Epidermal melanocyte (primary cell): ENCODE data around the gene IFNK.
"Not testable (repeated sequence)": the region's sequence is repeated elsewhere in the genome, so short reads cannot be mapped to it uniquely, and the experiment has no call there.

Source experiments
- DNase-seq: peaks from one replicate; pipeline ENCODE4 v3.0.0; 2011; ENCODE audit warnings: low spot score; ENCODE audit not compliant: insufficient read length

IFNK gene, protein sequence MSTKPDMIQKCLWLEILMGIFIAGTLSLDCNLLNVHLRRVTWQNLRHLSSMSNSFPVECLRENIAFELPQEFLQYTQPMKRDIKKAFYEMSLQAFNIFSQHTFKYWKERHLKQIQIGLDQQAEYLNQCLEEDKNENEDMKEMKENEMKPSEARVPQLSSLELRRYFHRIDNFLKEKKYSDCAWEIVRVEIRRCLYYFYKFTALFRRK

DNA sequence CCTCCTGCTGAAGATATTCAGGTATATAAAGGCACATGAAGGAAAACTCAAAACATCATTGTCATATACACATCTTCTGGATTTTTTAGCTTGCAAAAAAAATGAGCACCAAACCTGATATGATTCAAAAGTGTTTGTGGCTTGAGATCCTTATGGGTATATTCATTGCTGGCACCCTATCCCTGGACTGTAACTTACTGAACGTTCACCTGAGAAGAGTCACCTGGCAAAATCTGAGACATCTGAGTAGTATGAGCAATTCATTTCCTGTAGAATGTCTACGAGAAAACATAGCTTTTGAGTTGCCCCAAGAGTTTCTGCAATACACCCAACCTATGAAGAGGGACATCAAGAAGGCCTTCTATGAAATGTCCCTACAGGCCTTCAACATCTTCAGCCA lies at the start of gene IFNK:
TSS of gene IFNK (plus strand) at position 55 of the 400 bp plus-strand sequence. CDS start at position 102, 47 bp downstream.
- no peak for DNase-seq

DNA sequence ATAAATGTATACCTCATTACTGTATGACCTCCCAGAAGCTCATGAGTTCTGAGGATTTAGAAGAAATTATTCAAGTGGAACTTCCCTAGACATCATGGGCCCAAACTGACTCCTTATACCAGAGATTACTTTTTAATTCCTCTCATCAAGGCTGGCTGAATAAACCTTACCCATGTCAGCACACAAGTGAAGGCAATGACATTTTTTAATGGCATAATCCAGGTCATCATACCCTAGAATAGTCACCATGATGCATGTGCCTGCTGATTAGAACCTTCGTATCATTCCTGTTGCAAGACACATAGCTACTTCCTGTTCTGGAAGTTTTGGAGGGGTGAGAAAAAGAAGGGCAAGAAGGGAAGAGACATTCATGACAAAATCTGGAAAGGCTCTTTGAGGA lies 49.8 kb upstream of the IFNK start:
- no peak for DNase-seq

DNA sequence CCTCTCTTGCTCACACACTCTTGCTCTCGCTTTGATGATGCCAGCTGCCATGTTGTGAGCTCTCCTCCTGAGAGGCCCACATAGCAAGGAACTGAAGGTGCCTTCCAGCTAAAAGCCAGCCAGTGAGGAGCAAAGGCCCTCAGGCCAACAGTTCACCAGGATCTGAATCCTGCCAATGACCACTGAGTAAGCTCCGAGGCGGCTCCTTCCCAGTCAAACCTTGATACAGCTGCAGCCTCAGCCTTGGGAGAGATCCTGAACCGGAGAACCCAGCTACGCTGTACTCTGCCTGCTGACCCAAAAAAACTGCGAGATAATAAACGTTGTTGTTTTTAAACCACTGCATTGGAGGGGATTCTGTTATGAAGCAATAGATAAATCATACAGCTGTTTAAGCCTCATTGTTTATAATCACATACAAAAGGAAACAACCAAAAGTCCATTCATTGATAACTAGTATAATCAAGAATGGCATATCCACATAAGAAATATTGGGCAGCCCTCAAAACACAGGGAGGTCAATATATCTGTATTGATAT lies 49.0 kb upstream of the IFNK start:
- no peak for DNase-seq

DNA sequence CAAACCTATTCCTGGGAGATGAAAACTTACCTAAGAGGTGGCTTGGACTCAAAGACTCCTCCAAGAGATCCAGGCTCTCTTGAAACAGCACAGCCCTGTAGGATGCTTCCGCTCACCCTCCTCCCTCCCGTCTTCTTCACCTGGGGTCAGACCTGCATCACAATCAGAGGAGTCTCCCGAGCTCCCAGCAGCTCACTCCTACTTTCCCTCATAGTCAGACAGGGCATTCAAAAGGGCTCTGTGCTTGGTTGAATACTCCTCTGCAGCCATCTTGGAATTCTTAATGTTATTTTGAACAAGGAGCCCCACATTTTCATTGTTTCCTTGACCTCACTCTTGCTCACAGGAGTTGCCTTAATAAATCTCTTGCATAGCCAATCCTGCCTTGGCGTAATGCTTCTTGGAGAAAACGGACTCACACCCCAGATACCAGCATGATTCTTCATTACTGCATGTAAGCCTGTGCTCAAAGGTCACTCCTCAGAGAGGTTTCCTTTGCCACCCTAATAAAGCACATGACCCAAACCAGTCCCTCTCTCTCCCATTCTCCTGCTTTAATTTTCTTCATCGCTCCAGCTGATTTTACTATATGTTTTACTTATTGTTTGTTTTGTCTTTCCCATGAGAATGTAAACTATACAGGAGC lies 47.1 kb upstream of the IFNK start:
- DNase-seq: no peak

DNA sequence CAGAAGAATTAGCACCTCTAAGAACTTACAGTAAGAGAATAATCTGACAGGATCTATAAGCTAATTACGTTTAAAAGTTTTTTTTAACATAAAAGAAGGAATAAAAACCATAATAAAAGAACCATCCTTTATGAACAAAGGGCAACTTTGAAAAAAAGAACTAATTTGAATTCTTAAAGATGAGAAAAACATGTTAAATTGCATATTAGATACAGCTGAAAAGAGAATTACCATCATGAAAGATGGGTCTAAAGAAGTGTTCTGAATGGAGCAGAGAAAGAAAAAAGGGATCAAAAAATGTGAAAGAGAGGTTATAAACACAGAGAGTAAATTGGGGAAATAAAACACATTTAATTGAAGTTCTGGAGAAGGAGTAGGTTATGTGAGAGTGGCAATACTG lies 45.8 kb upstream of the IFNK start:
- DNase-seq: no peak

DNA sequence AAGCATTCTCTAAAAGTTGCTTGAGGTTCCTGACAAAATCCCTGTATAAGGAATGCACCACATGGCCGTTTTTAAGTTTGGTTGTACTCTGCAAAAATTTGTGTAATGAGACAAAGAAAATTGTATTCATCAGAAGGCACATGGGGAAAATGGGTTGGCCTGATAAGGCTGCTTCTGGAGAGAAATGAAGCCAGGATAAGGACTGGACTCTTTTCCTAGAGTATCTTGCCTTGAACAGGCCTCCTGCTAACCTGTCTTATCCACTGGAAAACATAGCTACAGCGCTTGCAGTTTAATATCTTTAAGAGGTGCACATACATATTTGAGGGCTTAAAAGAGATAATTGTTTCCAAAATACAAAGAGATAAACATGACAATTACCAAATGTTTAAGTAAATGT lies 41.4 kb upstream of the IFNK start:
- no peak for DNase-seq

DNA sequence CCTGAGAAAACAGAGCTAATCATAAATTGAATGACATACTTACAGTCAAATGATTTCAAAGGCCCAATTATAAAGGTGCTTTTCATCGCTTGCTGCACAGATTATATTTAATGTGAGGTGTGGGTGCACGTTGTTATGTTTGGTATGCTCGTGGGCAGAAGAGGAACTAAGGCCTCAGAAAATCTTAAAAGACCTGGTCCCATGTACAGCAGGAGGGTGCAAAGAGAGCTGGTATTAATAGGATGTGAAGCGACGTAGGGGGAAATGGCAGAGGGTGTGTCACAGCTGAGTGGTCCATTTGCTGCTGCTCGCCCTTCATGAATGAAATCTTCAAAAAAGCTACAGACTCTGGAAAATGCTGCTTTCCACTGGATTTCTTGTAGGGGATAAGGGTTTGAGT lies 40.5 kb upstream of the IFNK start:
- no peak for DNase-seq

DNA sequence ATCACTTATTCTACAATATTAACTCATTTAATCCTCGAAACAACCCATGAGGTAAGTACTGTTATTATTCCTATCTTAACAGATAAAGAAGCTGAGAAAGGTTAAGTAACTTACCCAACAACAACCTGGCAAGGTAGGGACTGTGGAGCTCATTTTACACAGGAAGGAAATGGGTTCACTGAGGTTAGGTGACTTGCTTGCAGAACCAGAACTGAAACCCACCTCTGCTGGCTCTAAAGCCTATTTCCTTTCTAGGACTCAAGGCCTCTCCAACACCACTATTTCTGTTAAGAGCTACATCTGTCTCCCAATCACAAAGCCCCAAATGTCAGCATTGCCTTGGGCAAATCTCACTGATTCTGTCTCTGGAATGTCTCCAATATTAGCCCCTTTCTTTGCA lies 38.9 kb upstream of the IFNK start:
- DNase-seq: no peak

DNA sequence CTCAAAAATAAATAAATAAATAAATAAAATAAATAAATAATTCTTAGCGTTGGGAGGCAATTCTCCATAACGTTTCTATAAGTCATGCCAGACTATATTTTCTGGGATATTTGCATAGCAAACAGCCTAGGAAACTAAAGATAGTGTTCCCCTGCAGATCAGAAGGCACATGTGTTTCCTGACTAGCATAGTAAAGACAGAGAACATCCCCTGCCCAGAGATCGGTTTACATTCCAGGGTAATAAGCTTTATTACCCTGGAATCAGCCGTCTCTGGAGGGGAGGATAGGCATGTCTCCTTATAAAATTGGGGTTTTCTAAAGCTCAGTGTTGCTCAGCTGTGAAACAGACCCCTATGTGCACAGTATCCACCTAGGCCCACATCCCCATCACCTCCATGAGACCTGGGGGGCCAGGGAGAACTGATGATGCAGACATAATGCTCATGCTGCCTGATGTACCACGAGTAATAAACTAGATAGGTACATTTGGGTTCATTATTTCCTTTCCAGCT lies 36.9 kb upstream of the IFNK start:
- DNase-seq: no peak

DNA sequence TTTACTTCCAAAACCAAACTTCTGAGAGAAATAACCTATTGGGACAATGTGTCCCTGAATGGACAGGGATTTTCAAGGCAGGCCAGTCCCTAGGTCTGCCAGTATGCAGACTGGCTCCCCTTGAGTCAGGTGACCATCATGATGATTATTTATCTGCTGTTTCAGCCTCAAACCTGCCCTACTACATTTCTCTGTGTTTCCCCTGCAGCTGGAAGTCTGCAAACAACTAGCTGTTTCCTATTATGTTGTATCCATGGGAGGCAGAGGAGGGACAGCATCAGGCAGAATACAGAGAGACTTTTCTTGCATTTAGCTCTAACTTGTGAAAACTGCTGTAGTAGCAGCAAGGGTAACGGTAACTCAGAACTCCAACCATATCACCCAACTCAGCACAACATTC lies 36.2 kb upstream of the IFNK start:
- no peak for DNase-seq

DNA sequence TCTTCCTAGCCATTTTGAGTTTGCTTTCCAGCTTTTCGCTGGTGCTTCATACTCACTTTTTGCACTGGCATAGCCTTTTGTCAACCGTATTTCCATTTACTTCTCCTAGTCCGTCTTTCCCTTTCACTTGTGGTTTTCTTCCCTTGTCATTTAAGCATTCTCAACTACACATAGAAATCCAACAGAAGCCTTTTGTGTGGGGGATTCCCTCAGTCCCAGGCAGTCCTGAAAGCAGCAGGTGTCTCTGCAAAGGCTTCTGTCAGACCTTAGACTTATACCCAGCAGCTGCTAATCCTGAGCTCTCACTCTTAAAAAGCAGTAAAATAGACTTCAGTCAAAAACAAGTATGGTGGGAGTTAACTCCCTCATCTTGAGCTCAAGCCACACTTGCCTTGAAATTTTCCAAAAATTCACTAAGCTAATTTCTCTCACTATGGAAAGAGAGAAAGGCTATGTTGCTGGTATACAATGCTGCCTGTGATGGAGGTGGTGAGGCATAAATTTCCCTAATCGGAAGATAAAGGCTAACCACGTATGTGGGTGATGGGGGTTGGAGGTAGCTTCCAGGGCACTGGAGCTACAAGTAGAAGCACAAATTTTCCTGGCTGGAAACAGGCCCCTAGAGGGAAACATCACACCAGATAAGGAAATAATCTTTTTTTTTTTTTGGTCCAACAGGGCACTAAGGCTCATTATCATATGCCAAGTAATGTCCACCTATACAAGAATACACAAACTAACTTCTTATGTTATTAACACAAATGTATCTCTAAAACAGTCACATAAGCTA lies 34.8 kb upstream of the IFNK start:
- DNase-seq: no peak

DNA sequence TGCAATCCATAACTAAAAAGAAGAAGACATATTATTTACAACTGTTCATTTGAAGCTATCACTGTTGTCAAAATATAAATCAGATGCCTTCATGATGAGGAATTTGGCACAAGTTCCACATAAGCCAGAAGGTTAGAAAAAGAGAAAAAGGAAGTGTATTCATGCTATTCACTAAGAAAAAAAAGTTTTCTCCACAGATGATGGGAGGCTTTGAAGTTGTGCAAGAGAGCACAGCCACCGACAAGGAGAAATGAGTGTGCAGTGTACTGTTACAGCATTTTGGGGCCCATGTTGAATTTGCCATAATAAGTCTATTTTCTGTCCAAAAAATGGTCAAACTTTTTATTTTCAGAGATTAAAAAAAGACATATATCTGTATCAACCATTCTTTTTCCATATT lies 32.9 kb upstream of the IFNK start:
- DNase-seq: no peak

DNA sequence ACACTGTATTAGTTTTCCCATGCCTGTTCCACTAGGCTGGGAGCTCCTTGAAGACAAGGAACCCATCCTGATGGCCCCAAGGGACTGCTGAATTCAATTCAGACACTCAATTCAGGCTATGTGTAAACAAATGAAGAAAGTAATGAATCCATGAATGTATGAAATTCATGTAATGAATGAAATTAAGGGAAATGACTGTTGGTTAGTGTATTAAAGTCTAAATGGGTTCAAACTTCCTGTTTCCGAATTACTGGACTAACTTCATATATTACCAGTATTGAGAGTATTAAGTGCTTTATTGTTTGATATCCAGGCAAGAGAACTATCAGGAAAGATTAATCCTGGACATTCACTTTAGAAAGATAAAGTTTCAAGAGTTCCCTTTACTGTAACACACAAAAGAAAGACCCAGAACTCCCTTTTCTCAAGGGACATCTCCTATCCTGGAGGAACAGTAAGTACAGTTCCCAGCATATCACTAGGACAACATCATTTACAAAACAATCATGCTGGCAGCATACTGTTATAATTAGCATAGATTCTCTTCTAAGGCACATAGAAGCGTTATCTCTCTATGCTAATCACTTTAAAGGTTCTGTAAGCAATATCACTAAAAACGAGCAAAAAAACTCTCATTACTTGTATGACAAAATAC lies 28.5 kb upstream of the IFNK start:
- no peak for DNase-seq

DNA sequence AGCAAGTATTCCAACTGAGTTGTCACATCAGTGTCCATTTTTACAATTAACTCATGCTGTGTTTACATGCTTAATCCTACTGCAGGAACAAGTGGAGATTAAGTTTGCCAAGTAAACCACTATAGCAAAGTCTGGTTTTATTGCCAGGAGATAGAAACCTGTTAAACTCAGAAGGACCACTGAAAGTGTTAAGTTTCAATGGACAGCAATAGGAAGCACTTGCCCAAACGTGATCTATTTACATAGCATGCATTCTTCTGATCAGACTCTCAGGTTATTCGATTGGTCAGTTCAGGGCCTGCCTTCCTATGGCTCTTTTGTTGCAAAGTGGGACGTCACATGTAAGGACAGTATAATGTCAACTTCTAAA lies 28.0 kb upstream of the IFNK start:
- no peak for DNase-seq

DNA sequence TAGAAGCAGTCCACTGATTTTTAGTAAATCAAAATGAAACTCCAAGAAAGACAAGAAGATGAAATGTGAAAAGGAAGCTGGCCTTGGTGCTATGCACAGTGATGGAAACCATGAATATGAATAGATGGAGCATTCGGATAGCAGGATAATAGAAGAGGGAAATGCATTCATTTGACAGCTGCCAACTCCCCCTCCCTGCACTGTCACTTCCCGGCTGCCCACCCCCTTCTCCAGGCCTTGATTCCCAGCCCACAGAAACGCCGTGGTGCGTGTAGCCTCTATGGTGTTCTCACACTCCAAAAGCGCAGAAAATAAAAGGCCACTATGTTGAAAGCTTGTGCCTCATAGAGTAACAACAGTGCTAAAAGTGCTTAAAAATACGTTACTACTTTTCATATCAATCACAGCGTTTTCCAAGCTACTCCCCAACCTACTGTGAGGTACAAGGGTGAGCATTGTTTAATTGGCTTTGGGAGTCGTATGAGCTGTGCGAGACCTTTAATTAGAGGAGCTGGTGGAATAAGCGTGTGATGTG lies 26.1 kb upstream of the IFNK start:
- no peak for DNase-seq

DNA sequence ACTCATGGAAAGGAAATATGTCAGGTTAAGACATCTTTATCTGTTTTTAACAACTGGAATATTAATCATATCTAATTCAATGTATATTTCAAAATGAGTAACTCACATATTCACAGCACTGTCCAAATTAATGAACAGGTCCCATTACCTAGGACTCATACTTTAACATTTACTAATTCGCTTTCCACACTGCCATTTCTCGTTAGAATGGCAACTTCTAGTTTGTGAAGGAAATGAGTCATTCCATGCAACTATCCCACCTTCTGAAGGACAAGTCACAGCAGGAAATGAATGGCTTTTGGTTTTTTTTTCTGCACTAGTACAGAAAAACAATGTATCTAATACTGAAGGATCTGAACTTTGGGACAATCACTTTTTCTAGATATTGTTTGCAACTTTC lies 24.6 kb upstream of the IFNK start:
- DNase-seq: no peak

DNA sequence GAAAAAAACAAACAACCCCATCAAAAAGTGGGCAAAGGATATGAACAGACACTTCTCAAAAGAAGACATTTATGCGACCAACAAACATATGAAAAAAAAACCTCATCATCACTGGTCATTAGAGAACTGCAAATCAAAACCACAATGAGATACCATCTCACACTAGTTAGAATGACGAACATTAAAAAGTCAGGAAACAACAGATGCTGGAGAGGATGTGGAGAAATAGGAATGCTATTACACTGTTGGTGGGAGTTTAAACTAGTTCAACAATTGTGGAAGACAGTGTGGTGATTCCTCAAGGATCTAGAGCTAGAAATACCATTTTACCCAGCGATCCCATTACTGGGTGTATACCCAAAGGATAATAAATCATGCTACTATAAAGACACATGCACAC lies 23.2 kb upstream of the IFNK start:
- not testable (repeated sequence) for DNase-seq

DNA sequence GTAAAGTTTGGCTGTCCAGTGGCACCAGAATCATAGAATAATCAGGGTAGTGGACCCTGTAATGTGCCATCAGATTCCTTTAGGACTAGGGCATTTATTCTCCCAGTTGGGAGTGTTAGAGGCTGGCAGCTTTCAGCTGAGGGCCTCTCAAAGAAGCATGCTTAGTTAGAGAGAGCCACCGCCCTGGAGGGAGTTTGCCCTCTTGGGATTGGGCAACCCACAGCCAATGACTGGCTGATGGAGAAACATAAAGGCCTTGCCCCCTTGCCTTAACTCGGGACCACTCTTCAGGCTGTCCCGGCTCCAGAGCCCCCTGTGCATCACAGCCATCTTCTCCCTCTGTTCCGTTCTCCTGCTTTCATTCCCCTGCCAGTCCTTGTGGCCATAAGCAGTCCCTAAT lies 20.5 kb upstream of the IFNK start:
- no peak for DNase-seq

DNA sequence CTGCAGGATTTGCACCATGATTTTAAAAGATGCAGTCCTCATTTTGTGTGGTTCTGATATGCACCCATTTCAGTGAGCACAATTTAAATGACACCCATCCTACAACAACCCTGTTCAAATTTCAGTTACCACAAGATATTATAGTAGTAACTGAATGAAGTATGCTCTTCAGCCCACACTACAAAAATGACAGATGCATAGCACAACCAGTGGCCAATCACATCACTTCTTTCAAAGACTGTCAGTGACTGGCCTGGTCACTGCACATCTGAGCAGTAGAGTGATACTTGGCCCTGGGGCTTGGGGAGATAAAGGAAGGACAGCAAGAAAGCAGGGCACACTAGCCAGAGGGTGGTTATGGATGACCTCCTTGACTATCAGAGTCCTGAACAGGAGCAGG lies 19.8 kb upstream of the IFNK start:
- no peak for DNase-seq

DNA sequence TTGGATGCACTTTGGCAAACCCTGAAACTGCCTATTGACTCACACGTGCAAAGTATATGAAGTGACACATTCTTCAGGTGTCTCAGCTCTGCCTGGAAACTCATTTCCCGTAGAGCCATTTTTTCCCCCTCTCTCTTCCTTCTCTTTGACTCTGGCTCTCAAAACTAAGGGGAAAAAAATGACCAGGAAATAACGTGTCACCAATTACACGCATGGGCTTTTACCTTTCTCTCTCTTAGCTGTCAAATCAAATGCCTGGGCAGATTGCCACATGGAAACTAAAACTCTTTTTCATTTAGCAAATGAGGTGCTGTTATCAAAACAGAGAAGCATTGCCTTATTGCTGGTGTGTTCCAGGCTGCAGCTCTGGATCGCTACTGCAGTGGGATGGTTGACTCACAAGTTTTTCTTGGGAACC lies 18.3 kb upstream of the IFNK start:
- no peak for DNase-seq

DNA sequence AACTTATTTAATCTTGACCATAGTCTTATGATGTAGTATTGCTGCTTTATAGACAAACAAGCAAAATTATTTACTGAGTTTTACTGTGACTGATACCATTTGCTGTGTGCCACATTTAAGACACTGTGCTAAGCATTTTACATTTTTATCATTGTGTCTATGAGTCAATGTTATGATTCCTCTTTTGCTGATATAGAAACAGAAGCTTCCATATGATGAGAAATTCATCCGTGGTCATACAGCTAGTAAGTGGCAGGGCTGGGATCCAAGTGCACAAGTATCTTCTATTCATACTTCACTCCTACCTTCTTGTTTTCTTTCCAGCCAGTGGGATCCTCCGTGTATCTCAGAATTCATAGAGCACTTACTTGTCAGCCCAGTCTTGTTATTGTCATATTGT lies 17.1 kb upstream of the IFNK start:
- DNase-seq: no peak

DNA sequence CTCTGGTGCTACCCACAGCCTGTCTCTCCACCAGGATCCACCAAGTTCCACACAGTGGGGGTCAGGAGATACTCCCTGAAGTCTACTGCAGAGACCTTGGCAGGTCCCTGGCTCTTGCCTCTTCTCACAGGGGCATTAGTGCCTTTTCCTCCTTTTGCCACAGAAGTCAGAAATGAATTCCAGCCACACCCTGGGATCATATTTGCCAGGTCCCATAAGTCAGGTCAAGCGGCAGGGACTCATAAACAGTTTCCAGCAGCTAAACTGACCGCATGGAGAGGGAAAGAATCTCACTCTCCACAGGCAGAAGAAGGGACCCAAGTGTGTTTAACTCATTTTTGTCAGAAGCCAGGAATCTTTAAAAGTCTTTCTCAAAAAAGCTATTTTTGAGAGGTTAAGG lies 13.3 kb upstream of the IFNK start:
- DNase-seq: no peak
